HG02798 (cell line): ENCODE results near the gene MRPL55.

Experiments
- ATAC-seq: cut with Tn5 transposase; IDR thresholded peaks from one replicate; pipeline ENCODE4 v1.9.1; 2021; ENCODE audit warnings: mild to moderate bottlenecking; ENCODE audit not compliant: unreplicated experiment, poor library complexity

MRPL55 gene

GRCh38 chr1:228109073-228109961, at the start of gene MRPL55:
Gene MRPL55 (minus strand): TSS chr1:228109299. CDS start chr1:228108260, 1,039 bp downstream.
- peak; percentile 89 for ATAC-seq

DNA sequence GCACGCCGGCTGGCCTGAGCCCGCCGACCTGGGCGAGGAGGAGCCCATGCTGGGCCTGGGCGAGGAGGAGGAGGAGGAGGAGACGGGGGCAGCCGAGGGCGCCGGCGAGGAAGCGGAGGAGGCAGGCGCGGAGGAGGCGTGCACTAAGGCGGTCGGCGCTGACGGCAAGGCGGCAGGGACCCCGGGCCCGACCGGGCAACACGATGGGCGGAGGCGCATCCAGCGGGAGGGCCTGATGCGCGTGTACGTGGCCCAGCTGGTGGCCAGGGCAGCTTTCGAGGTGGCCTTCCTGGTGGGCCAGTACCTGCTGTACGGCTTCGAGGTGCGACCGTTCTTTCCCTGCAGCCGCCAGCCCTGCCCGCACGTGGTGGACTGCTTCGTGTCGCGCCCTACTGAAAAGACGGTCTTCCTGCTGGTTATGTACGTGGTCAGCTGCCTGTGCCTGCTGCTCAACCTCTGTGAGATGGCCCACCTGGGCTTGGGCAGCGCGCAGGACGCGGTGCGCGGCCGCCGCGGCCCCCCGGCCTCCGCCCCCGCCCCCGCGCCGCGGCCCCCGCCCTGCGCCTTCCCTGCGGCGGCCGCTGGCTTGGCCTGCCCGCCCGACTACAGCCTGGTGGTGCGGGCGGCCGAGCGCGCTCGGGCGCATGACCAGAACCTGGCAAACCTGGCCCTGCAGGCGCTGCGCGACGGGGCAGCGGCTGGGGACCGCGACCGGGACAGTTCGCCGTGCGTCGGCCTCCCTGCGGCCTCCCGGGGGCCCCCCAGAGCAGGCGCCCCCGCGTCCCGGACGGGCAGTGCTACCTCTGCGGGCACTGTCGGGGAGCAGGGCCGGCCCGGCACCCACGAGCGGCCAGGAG, 49.3 kb upstream of the MRPL55 start:
- no peak for ATAC-seq

DNA sequence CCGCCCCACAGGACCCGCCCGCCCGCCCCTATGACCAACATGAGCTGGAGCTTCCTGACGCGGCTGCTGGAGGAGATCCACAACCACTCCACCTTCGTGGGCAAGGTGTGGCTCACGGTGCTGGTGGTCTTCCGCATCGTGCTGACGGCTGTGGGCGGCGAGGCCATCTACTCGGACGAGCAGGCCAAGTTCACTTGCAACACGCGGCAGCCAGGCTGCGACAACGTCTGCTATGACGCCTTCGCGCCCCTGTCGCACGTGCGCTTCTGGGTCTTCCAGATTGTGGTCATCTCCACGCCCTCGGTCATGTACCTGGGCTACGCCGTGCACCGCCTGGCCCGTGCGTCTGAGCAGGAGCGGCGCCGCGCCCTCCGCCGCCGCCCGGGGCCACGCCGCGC, 48.6 kb upstream of the MRPL55 start:
- ATAC-seq, result no peak

DNA sequence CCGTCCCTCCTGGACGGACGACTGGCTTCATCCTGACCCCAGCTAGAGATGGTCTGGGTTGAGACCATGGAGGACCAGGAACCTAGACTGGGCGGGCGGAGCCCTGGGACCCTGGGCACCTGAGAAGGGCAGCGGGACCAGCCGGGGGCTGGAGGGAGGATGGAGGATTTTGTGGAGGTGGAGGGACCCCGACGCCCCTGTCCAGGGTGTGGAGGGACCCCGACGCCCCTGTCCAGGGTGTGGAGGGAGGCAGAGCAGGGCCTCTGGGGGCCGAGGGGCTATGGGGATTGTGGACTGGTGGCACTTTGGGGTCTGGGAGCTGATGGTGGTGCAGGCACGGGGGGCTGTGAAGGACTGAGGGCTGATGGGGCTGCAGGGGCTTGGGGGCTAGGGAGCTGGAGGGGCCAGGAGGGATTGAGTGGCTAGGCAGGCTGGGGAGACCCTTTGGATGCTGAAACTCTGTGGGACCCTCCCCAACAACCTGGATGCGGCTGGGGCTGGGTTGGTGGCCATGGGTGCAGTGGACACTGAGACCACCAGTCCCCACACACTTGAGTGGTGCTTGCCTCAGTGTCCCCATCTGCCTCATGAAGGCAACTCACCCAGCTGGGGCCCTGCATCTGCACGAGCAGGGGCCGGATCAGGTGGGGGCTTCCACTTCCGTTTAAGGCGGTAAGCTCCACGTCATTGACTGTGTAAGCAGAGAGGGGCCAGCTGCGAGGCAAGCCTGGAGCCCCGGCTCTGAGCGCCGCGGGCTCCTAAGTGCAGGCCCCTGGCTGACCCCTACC, 48.0 kb upstream of the MRPL55 start:
- ATAC-seq, result no peak

DNA sequence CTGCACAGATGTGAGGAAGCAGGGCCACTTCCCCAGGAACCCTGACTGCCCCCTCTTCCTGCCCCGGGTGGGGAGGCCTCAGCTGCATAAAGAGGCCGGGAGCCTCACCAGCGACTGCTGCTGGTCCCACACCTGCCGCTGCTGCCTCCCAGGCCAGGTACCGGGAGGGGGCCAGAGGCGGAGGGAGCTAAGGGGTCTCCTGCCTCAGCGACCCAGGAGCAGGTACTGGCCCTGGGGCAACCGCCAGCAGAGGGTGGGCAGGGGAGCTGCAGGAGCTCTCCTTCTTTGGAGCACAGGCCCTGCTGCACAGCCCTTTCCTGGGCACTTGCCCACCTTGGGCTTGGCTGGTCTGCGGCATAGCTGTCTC, 47.4 kb upstream of the MRPL55 start:
- ATAC-seq, result no peak

- no peak for ATAC-seq
These were observed 46.8 kb upstream of the MRPL55 start for GRCh38 chr1:228155596-228156514.

- ATAC-seq, result no peak
These were observed 45.8 kb upstream of the MRPL55 start for GRCh38 chr1:228154670-228155571.

GRCh38 chr1:228154021-228154669, 45.0 kb upstream of the MRPL55 start:
- ATAC-seq, result no peak

DNA sequence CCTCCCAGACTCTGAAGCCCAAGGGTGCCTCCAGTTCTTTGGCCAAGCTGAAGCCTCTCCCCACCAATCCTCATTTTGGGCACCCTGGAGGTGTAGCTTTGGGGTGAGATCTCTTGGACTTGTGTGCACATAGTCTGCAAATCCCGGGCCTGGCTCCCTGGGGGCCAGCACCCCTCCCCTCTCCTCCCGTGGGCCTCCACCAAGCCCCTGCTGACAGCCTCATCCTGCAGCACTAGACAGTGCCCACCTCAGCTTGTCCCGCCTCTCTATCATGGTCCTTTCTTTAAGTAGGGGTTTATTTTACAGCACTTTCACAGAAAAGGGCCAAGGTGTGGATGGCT, 43.8 kb upstream of the MRPL55 start:
- no peak for ATAC-seq

DNA sequence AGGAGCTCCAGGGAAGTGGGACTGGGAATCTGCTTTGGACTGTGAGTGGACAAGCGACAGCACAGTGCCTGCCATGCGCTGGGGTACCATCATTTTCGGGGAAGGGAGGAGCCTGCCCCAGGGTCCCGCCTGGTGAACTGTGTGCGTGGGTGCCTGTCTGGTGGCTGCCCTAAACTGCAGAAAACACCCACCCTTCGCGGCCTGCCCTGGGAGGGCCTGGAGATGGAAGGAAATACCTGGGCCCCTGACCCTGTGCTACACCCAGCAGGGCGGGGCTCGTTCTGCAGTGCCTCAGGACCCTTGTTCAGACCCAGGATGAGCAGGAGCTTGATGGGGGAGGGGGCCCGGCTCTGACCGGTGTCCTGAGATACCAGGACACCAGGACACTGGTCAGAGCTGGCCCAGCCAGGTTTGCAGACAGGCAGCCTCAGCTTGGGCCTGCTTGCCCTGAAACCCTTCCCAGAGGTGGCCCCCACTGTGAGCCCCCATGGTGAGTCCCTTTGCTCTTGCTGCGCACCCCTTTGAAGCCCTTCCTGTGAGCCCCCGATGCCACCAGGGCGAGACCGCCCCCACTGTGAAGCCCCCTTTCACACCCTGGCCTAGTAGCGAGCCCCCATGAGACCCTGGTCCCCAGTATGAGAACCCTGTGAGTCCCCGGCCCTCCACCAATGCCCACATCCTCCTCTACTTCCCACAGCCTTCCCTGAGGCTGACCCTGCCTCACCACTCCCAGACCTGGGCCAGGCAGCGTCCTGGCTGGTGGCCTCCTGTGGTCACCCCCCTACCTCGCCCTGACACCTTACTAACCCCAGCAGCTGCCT, 43.2 kb upstream of the MRPL55 start:
- ATAC-seq, result no peak

DNA sequence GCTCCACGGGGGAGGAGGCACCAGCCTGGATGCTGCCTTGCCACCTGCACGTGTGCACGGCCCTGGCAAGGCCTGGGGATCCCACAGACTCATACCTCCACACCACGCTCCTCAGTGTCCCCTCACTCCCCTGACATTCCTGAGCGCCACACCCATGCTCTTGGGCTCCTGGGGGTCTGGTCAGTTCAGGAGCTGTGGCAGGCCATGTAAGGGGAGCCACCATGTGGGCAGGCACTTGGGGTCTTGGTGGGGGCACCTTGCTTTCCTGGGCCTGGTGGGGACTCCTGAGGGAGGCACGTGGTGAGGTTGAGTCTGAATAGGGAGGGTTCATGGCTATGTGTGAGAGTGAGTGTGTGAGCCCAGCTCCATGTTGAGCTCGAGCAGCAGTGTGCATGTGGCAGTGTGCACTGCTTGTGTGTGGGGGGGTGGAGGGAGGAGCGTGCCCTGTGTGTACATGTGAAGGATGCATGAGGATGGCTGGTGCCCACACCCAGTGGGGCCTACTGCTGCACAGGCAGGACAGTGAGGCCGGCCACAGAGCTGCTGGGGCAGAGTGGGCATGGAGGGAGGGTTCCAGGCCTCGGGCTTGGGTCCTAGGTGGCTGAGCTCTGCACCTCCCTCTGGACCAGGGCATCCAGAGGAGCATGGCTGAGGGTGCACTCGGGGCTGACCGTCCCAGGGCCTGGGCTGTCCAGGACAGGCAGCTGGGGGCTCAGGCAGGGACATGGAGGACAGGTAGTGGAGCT, 42.3 kb upstream of the MRPL55 start:
- no peak for ATAC-seq

GRCh38 chr1:228150461-228151179, 41.5 kb upstream of the MRPL55 start:
- no peak for ATAC-seq

GRCh38 chr1:228150120-228150460, 41.0 kb upstream of the MRPL55 start:
- ATAC-seq, result no peak

DNA sequence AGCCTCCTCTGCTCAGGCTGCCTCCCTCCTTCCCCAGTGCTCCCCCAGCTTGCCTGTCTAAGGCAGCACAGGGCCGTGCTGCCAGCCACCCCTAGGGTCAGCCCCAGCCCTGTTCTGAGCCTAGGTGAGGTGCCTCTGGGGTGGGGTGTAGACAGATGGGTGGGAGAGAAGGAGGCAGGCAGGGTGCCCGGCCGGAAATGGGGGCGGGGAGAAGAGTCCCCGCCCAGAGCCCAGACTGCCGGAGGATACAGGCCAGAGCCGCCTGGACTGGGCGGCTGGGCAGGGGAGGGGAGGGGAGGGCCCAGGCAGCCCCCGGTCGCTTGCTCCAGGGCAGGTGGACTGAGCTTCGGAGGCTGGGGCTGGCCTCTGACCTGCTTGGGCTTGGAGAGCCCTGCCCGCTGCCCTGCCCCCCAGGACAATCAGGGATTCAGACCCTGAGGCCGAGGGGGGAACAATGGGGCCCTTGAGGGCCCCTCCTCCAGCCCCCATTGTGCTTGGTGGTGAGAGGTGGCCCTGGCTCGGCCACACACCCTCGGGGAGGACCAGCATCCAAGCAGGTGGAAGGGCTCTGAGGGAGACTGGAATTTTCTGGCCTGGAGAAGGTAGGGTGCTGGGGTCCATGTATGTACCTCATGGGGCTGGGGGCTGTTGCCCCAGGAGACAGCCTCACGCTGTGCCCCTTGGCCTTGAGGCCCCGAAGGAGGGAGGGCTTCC, 40.5 kb upstream of the MRPL55 start, which contains the start of gene GJC2:
Gene GJC2 (plus strand): TSS at position 525 of the 714 bp plus-strand sequence. CDS start 7,829 bp downstream, outside the sequence.
- ATAC-seq, result no peak

DNA sequence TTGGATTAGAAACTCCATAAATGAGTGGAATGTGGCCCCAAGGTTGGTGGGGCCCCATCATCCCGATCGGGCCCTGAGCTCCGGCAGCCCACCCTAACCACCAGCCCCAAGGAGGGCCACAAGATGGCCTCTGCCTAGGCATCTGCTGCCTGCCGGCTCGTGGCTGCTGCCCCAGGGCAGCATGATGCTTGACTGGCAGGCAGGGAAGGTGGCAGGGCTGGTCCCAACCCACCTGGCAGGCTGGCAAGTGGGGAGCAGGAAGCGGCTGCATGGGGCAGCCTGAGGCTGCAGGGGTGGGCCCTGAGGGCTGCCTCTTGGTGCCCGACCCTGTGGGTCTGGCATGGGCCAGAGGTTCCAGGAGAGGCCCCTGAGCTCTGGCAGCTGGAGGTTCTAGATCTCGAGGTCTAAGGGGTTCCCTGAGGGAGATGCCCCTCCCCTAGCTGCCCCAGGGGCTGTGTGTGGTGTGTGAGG, 39.9 kb upstream of the MRPL55 start:
- no peak for ATAC-seq
